Measurements from ENCODE around the gene SYNGR4.

Gene SYNGR4

DNA sequence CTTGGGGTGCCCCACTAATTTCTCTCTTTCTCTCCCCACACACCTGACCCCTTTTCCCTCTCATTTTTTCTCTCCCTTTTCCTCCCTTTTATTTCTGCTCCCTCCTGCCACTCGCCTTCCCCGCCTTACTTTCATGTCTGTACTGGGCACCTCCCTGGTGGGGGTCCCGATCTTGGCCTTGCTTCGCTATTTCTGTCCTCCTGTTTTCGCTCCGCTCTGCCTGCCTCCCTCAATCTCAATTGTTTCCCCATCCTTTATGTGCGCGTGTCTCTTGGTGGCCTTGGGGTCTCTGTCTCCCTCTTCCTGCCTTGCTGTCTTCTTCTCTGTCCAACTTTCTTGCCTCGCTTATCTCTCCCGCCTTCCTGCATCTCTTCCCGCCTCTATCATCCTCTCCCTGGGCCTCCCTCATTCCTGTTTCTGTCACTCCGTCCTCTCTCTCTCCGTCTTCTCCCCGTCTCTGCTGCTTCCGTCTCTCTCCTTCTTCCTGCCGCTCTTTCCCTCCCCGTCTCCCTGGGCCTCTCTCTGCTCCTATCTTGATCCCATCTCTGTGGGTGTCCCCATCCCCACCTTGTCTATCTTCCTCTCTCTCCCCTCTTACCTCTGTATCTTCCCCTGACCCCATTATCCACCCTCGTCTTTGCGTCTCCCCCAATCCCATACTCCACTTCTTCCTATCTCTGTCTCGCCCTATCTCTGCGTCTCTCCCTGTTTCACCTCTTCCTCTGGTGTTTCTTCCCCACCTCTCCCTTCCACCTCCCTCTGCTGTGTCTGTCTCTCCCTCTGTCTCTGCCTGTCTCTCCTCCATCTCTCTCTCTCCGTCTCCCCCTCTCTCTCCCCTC, 33.3 kb downstream of the SYNGR4 start:
- no peak for DNase-seq

DNA sequence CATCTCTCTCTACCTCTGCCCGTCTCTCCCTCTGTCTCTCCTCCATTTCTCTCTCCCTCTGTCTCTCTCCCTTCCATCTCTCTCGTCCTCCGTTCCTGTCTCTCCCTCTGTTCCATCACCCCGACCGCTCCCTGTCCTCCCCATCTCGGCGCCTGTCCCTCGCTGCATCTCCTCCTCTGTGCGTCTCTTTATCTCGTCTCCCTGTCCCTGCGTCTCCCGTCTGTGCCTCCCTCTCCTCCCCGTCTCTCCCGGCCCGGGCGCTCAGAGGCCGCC, 33.9 kb downstream of the SYNGR4 start:
- peak; percentile 23 for DNase-seq

DNA sequence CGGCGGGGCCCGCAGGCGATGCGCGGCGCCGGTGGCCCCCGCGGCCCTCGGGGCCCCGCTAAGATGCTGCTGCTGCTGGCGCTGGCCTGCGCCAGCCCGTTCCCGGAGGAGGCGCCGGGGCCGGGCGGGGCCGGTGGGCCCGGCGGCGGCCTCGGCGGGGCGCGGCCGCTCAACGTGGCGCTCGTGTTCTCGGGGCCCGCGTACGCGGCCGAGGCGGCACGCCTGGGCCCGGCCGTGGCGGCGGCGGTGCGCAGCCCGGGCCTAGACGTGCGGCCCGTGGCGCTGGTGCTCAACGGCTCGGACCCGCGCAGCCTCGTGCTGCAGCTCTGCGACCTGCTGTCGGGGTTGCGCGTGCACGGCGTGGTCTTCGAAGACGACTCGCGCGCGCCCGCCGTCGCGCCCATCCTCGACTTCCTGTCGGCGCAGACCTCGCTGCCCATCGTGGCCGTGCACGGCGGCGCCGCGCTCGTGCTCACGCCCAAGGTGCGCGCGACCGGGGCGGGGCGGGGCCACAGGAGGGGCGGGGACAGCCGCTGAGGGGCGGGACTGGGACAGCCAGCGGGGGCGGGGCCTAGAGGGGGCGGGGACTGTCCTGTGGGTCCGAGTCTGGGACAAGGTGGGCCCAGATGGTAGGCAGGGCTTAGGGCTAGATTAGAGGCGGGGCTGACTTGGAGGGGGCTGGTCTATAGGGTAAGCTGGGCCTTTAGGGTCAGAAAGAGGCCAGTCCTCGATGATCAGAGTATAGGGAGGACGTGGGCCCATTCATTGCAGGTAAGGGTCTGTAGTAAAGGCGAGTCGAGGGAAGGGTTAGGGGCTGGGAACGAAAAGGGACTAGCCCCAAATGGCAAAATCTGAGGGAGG, 34.4 kb downstream of the SYNGR4 start:
- DNase-seq: peak; percentile 86

DNA sequence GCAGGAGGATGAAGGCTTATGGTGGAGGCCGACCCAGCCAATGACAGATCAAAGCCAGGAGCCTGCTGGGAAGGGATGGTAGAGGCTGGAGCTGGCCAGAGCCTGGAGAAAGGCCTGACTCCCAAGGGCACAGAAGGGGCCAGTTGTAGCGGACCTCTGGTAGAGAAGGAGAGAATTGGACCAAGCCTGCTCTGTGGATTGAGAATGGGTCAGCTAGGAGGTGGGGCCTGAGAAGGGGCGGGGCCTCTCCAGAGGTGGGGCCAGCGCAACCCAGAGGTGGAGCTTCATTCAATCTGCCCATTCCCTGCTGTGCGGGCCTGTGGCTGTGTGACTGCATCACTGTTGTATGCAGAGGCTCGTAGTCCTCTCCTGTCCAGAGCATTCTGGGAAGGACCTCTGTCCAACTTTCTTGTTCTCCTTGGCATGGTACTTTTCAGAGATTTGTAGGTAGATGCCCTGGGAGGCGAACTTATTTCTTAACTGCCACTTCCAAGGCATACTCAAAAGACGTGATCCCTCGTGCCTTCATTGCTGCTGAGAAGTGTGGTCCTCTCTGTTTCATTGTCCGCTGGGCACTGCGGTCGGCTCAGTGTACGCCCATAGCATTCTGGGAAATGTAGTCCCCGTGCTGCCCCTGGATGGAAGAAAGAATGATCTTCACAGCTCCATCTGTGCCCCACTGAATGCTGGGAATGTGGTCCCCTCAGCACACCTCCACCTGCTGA, 36.0 kb downstream of the SYNGR4 start:
- DNase-seq: peak; percentile 50

DNA sequence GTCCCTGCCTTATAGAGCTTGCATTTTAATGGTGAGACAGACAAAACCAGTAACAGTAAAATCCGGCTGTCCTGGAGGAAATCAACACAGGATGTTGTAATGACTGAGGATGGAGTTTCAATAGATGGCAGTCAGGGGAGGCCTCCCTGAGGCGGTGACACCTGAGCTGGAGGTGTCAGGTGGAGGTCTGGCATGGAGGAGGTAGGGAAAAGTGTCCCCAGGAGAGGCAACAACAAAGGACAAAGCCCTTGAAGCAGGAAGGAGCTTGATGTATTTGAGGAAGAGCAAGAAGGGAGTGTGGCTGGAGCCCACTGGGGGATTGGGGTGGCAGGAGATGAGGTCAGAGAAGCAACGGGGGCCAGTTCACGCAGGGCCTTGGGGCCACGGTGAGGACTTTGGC, 37.1 kb downstream of the SYNGR4 start:
- DNase-seq: no peak

DNA sequence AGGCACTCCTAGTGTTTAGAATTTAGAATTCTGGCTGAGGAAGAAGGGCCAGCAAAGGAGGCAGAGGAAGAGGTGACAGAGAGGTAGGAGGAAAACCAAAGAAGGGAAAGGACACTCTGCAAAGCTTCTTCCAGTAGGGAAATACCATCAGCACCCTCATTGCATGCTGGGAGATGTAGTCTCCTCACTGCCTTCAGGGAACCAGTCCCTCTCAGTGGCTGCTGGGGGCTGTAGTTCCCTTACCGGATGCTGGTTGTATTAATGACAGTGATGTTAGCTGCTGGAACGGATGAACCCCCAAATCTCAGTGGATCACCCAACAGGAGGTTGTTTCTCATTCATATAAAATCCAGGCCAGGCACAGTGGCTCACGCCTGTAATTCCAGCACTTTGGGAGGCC, 39.4 kb downstream of the SYNGR4 start:
- DNase-seq: peak; percentile 71

DNA sequence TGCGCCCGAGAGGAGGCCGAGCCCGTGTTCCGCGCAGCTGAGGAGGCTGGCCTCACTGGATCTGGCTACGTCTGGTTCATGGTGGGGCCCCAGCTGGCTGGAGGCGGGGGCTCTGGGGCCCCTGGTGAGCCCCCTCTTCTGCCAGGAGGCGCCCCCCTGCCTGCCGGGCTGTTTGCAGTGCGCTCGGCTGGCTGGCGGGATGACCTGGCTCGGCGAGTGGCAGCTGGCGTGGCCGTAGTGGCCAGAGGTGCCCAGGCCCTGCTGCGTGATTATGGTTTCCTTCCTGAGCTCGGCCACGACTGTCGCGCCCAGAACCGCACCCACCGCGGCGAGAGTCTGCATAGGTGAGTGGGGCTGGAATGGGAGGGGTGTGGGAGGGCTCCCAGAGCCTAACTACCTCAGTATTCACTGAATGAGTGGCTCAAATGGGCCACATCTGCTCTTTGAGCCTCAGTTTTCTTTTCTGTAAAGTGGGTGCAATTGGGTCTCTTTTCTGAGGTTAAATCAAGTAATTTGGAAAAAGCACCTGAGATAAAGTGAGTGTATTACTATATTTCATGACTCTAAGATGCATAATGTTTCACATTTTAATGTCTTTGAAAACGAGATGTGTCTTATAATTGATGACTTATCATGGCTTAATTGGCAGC, 41.0 kb downstream of the SYNGR4 start:
- no peak for DNase-seq

DNA sequence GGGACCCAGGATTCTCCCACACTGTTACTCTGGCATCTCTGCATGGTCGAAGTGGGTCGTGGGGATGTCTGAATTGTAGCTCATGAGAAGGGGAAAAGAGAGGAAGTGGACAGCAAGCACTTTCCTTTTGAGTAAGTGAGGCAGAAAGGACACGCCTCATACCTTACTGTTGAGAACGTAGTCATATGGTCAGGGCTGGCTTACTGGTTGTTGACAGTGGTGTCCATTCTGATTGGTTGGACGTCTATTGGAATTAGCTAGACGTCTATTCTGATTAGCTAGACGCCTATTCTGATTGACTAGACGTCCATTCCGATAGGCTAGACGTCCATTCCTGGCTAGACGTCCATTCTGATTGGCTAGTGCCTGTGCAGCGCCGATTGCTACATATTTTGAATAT, 41.7 kb downstream of the SYNGR4 start:
- no peak for DNase-seq

DNA sequence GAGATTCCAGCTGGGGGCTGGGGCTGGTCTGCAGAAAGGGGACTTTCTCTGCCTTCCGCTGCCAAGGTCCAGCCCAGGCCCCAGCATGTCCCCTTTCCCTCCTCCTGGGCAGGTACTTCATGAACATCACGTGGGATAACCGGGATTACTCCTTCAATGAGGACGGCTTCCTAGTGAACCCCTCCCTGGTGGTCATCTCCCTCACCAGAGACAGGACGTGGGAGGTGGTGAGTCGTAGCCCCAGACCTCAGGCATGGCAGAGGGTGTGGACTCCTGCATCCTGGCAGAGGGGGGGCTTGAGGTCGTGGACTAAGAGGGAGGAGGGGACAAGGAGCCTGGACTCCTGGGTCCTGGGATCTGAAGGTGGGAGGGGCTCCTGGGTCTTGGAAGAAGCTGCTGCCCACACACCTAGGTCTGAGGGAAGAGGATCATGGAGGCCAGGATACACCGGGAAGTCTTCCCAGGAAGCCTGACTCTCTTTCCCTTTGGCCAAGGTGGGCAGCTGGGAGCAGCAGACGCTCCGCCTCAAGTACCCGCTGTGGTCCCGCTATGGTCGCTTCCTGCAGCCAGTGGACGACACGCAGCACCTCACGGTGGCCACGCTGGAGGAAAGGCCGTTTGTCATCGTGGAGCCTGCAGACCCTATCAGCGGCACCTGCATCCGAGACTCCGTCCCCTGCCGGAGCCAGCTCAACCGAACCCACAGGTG, 49.9 kb downstream of the SYNGR4 start:
- DNase-seq: no peak

DNA sequence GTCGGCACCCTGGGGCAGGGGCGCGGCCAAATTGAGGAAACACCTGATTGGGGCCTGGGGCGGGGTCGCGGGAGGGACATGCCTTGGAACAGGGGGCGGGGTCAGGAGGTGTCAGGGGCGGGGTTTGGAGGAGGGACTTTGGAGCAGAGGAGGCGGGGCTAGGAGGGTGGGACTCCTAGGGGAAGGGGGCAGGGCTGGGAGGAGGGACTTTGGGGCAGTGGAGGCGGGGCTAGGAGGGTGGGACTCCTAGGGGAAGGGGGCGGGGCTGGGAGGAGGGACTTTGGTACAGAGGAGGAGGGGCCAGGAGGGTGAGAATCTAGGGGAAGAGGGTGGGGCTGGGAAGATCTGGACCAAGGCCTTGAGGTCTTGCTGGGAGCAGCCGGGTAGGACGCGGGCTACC, 51.2 kb downstream of the SYNGR4 start:
- DNase-seq: peak; percentile 86

DNA sequence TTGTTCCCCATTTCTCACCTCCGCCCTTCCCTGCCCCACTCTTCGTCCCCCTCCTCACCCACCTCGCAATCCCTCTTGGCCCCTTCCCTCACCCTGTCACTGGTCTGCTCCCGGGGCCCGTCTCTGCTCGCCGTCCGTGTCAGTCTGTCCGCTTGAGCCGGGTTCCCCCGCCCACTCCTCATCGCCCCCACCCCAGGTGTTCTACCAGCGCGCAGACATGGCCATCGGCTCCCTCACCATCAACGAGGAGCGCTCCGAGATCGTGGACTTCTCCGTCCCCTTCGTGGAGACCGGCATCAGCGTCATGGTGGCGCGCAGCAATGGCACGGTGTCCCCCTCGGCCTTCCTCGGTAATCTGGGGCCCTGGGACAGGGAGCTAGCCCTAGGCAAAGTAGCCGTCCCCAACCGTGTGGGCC, 51.6 kb downstream of the SYNGR4 start:
- DNase-seq: no peak

DNA sequence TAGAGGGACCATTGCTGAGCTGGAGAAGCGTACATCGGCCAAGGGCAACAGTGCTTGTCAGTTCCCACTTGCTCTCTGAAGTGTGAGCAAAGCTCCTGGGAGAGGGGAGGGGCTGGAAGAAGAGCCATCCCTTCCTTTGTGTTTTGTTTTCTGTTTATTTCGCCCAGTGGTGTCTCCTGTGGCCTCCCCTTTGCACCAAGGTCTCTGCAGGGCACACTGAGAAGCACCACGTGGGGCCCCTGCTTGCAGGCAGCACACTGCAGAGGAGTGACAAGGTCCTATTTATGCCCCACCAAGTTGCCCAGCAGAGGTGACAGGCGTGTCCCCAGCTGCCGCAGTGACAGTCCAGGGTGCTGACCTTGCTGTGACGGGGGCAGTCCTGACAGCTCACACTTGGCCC, 53.3 kb downstream of the SYNGR4 start:
- DNase-seq: no peak

DNA sequence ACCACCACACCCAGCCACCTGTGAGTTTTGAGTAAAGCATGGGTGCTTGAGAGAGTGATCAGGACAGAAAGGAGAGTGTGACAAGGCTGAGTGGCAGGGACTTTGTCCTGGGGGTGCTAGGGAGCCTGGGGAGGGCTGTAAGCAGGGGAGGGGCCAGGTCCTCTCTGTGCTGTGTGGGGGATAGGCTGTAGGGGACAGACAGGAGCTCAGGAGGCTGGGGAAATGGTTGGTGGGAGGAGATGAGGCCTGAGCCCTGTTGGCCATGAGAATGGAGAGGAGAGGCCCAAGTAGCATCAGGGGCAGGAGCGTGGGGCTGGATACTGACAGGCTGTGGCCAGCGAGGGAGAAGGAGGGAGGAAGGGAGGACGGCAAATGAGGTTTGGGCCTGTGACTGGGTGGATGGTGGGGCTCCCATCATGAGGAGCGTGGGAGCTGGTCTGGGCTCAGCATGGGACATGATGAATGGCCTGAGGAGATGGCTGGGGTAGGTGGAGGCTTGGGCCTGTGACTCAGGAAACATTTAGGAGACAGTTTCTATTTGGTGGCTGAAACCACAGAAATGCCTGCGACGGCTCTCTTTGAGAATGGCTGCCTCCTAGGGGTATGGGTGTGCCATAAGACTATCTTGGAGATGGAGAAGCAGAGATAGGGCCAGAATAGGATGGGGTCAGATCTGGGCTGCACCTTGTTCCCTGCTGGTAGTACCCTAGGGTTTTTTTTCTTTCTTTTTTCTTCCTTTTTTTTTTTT, 54.3 kb downstream of the SYNGR4 start:
- DNase-seq: peak; percentile 51

DNA sequence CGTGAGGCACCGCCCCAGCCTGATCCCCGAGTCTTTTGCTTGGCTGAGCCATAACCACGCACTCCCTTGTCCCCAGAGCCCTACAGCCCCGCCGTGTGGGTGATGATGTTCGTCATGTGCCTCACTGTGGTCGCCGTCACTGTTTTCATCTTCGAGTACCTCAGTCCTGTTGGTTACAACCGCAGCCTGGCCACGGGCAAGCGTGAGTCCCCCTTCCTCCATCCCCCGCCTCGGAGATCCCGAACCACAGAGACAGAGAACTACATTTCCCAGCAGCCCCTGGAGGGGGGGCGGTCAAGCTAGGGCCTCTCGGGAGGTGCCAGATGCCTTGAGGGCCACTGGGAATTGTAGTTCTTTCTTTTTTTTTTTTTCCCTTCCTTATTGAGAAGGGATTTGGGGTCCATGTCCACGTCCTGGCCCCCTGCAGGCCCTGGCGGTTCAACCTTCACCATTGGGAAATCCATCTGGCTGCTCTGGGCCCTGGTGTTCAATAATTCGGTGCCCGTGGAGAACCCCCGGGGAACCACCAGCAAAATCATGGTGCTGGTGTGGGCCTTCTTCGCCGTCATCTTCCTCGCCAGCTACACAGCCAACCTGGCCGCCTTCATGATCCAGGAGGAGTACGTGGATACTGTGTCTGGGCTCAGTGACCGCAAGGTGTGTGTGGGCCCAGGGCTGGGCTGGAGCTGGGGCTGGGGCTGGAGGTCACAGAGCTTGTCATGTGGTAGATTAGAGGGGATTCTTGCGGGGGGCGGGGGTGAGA, 55.2 kb downstream of the SYNGR4 start:
- DNase-seq: peak; percentile 79

DNA sequence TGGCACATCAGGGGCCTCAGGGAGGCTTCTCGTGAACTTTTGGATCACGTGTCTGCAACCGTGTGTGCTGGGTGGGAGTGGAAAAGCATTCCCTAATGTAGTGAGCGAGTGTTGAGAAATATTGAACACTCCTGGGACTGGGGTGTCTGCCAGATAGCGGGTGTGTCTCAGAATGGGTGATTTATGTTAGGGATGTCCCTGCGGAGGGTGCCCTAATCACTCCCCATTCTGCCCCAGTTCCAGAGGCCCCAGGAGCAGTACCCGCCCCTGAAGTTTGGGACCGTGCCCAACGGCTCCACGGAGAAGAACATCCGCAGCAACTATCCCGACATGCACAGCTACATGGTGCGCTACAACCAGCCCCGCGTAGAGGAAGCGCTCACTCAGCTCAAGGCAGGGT, 57.4 kb downstream of the SYNGR4 start:
- no peak for DNase-seq

DNA sequence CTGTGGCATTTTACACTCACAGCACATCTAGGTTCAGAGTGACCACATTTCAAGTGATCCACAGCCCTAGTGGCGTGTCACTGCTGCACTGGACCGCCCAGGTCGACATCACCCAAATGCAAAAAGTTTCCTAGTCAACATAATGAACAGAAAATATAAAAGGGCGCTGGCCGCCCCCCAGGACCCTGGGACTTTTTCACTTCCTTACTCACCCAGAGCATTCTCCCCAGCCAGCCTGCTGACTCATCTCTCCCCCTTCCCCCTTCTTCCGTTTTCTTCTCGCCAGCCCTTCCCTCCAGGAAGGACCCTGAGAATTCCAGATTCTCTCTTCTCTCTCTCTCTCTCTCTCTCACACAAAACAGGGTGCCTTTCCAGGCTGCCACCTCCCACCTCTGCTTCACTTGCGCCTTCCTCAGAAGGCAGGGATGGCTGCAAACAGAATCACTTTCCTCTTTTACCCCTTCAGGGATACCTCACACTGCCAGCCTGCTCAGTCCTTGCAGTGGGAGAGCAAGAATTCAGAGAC, 60.6 kb downstream of the SYNGR4 start:
- peak; percentile 28 for DNase-seq
